GM18511 (cell line): ENCODE data around the gene NUDT9.
A peak's percentile ranks its signal among the peaks of the same experiment; 100 is the strongest.
"Not testable (repeated sequence)": the region's sequence is repeated elsewhere in the genome, so short reads cannot be mapped to it uniquely, and the experiment has no call there.

ENCODE experiments used
- ATAC-seq: cut with Tn5 transposase; IDR thresholded peaks from one replicate; pipeline ENCODE4 v1.9.1; 2021; ENCODE audit warnings: mild to moderate bottlenecking, moderate library complexity; ENCODE audit not compliant: unreplicated experiment

The NUDT9 gene

GRCh38 chr4:87422104-87423052 is at the start of gene NUDT9:
TSS of gene NUDT9 (plus strand) at chr4:87422573. CDS start at chr4:87422906, 333 bp downstream.
- peak; percentile 87 for ATAC-seq

- peak; percentile 63 for ATAC-seq
Observed at GRCh38 chr4:87375719-87376291, 46.6 kb upstream of the NUDT9 start.

- ATAC-seq, result peak; percentile 60
Observed at GRCh38 chr4:87377816-87378215, 44.6 kb upstream of the NUDT9 start.

- no peak for ATAC-seq
Observed at GRCh38 chr4:87382116-87382515, 40.3 kb upstream of the NUDT9 start.

- no peak for ATAC-seq
Observed at GRCh38 chr4:87382931-87383330, 39.4 kb upstream of the NUDT9 start.

- not testable (repeated sequence) for ATAC-seq
Observed at GRCh38 chr4:87384466-87385132, 37.8 kb upstream of the NUDT9 start.

- ATAC-seq, result no peak
Observed at GRCh38 chr4:87387237-87387636, 35.1 kb upstream of the NUDT9 start.

GRCh38 chr4:87388901-87389300 is 33.5 kb upstream of the NUDT9 start:
- ATAC-seq, result no peak

- not testable (repeated sequence) for ATAC-seq
Observed at GRCh38 chr4:87390055-87390454, 32.3 kb upstream of the NUDT9 start.

- ATAC-seq, result peak; percentile 14
Observed at GRCh38 chr4:87390551-87390890, 31.9 kb upstream of the NUDT9 start.

GRCh38 chr4:87390891-87391575 is 31.3 kb upstream of the NUDT9 start, which contains the start of gene HSD17B11:
TSS of gene HSD17B11 (minus strand) at chr4:87391188. CDS start at chr4:87391070, 118 bp downstream.
- ATAC-seq, result peak; percentile 98

- peak; percentile 16 for ATAC-seq
Observed at GRCh38 chr4:87391576-87392054, 30.8 kb upstream of the NUDT9 start.

GRCh38 chr4:87392183-87392582 is 30.2 kb upstream of the NUDT9 start:
- no peak for ATAC-seq

GRCh38 chr4:87395073-87395472 is 27.3 kb upstream of the NUDT9 start:
- not testable (repeated sequence) for ATAC-seq

- ATAC-seq, result not testable (repeated sequence)
Observed at GRCh38 chr4:87395851-87396250, 26.5 kb upstream of the NUDT9 start.

GRCh38 chr4:87399148-87399547 is 23.2 kb upstream of the NUDT9 start:
- no peak for ATAC-seq

GRCh38 chr4:87399954-87400353 is 22.4 kb upstream of the NUDT9 start:
- ATAC-seq, result no peak

GRCh38 chr4:87403732-87404131 is 18.6 kb upstream of the NUDT9 start:
- ATAC-seq, result not testable (repeated sequence)

- no peak for ATAC-seq
Observed at GRCh38 chr4:87405211-87405820, 17.1 kb upstream of the NUDT9 start.

GRCh38 chr4:87406462-87406861 is 15.9 kb upstream of the NUDT9 start:
- ATAC-seq, result peak; percentile 87
